Fibroblast of the aortic adventitia (primary cell): ENCODE data around the gene HYDIN. TPM values are rescaled to one million over a fixed set of nuclear protein-coding genes. Genes with fewer than 3 reads are reported as not detected.

Source experiments
- DNase-seq: peaks from one replicate; pipeline ENCODE4 v3.0.0-alpha.2; 2010; ENCODE audit warnings: low read depth
- H3K4me3 ChIP-seq: 2 replicates; pipeline ENCODE4 v1.5.1; 2011; ENCODE audit warnings: low read depth, mild to moderate bottlenecking, control low read depth, low read length, moderate library complexity
- total RNA-seq: library from RNA; depleted of rRNA; stranded (reverse); fragments of >200 nt; gene quantifications from 2 replicates; pipeline ENCODE4 v1.2.3, GENCODE V29; 2012; ENCODE audit warnings: low replicate concordance
- TF ChIP-seq, protein P1 (sequence below): IDR thresholded peaks from 2 replicates; pipeline ENCODE4 v1.5.1; 2011; ENCODE audit warnings: mild to moderate bottlenecking, low read length, control low read depth, inconsistent platforms; ENCODE audit not compliant: insufficient read depth

Gene HYDIN
- total RNA-seq, 1 donor, result 1.5 TPM

DNA sequence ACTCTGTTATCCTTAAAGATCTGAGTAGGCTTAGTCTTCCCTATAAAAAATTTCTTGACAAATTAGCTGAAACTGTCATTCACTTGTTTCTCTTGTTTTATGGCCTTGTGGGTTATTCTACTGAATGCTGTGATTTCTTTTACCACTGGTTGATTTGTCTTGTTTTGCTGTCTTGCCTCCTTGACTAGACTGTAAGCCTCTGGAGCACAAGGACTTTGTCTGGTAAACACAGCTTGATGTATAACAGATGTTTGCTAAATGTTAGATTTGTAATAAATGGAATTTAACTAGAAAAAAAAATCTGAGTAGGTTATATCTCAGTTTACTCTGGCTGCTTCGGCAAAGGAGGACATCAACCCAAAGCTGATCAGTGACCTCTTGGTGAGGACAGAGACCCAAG, 451.2 kb downstream of the HYDIN start:
- DNase-seq, result no peak
- no peak overlapping the region for H3K4me3 ChIP-seq
- TF ChIP-seq, protein P1, sequence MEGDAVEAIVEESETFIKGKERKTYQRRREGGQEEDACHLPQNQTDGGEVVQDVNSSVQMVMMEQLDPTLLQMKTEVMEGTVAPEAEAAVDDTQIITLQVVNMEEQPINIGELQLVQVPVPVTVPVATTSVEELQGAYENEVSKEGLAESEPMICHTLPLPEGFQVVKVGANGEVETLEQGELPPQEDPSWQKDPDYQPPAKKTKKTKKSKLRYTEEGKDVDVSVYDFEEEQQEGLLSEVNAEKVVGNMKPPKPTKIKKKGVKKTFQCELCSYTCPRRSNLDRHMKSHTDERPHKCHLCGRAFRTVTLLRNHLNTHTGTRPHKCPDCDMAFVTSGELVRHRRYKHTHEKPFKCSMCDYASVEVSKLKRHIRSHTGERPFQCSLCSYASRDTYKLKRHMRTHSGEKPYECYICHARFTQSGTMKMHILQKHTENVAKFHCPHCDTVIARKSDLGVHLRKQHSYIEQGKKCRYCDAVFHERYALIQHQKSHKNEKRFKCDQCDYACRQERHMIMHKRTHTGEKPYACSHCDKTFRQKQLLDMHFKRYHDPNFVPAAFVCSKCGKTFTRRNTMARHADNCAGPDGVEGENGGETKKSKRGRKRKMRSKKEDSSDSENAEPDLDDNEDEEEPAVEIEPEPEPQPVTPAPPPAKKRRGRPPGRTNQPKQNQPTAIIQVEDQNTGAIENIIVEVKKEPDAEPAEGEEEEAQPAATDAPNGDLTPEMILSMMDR, result no peak

DNA sequence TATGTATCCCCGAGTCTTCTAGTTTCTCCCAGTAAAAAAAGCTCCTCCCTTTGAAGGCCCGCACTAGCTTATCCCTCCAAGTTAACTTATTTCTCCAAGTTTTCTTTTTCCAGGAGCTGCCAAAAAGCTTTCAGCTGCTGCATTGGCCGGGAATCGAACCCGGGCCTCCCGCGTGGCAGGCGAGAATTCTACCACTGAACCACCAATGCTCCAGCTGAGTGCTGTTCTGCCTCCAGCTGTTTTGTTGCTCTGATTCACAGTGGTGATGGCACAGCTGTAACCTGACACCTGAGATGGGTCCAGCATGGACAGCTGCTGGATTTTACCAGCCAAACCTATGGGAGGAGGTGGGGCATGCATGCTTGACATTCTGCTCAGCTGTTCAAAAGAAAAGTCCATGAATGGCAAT, 451.6 kb downstream of the HYDIN start:
- TF ChIP-seq, protein P1, result no peak
- DNase-seq, result peak; percentile 95
- H3K4me3 ChIP-seq, result no peak overlapping the region

DNA sequence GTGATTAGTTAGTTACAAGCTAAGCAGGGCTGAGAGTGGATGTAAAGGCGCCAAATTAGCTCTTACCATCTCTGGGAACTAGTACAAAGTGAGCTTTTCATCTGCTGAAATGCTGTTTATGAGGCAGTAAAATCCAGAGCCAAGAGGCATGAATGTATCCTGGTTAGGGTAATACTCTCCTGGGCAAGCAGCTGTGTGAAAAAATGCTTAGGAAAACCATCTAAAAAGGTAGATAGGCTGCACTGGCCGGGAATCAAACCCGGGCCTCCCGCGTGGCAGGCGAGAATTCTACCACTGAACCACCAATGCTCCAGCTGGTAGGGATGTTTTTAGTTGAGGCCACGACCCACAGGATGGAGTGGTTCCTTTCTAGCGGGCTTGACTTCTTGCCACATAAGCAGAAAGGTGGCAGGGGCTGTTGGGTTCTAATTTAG, 452.5 kb downstream of the HYDIN start:
- no peak overlapping the region for H3K4me3 ChIP-seq
- DNase-seq, result peak; percentile 60
- TF ChIP-seq, protein P1, result no peak

DNA sequence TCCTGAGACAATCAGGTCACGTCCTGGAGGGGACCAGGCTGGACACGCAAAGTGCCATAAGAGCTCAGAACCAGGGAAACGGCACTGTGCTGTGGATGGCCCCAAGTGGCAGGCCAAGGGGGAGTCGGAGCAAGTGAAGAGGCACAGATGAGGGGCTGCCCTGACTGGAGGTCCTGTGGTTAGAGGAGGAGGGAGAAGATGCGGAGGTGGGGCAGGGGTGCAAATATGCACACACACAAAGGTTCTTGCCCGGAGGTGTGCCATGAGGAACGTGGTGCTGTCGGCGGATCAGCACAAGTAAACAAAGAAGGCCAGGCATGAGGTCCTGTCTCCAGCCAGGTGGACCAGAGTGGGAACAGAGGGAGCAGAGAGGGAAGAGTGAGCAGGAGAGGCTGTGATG, 453.0 kb downstream of the HYDIN start:
- no peak for DNase-seq
- H3K4me3 ChIP-seq, result no peak overlapping the region
- TF ChIP-seq, protein P1, result no peak

DNA sequence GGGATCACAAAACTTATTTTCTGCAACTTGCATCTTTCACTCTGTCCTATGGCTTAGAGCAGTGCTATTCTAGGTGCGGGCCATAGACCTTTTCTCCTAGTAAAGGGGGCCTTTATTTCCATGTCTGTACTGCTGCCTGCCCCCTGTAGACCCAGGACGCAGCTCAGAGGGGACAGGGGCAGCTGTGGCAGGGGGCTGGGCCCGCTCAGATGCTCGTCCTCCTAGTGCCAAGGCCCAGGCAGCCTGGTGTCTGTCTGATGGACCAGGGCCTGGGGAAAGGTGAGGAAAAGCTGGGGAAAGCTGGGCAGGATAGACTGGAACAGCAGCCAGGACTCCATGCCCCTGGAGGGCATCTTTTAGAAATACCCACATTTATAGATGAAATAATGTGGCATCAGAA, 455.1 kb downstream of the HYDIN start:
- TF ChIP-seq, protein P1, result no peak
- no peak overlapping the region for H3K4me3 ChIP-seq
- no peak for DNase-seq

DNA sequence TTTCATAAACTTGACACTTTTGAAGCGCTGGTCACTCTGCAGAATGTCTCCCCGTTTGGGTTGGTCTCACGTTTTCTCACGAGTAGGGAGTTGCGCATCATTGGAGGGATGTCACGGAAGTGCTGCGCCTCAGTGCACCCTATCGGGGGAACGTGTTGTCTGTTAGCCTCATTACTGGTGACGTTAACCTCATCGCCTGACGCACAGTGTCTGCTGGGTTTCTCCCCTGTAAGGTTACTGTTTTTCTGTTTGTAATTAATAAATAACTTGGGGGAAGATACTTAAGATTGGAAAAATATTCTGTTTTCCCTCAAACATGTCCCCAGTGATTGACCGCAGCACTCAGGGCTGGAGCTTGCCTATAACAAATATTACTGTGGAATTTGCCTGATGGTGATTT, 456.3 kb downstream of the HYDIN start:
- no peak overlapping the region for H3K4me3 ChIP-seq
- no peak for DNase-seq
- TF ChIP-seq, protein P1, result no peak

DNA sequence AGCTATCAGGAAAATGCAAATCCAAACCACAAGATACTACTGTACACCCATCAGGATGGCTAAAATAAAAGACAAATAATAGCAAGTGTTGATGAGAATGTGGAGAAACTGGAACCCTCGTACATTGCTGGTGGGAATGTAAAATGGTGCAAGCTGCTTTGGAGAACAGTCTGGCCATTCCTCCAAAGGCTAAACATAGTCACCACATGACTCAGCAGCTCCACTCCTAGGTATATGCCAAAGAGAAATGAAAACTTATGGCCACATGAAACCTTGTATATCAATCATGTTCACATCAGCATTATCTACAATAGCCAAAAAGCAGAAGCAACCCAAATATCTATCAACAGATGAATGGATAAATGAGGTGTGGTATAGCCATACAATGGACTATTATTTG, 458.0 kb downstream of the HYDIN start:
- peak; percentile 53 for DNase-seq
- TF ChIP-seq, protein P1, result no peak
- H3K4me3 ChIP-seq, result no peak overlapping the region
